NCI-H128 (cell line): ENCODE data around the gene FPR2.

ENCODE experiments used
- DNase-seq: peaks from one replicate; lab custom pipeline; 2025; ENCODE audit not compliant: unreplicated experiment; lab: John Stamatoyannopoulos, UW

FPR2 gene

GRCh38 chr19:51781999-51782398 lies 21.0 kb downstream of the FPR2 start:
- no peak for DNase-seq

- DNase-seq: no peak
Measured at GRCh38 chr19:51783372-51783771, 22.4 kb downstream of the FPR2 start.

- DNase-seq: no peak
Measured at GRCh38 chr19:51784109-51784785, 23.3 kb downstream of the FPR2 start.

GRCh38 chr19:51784922-51785690 lies 24.1 kb downstream of the FPR2 start:
- no peak for DNase-seq

GRCh38 chr19:51786646-51787494 lies 25.9 kb downstream of the FPR2 start:
- no peak for DNase-seq

GRCh38 chr19:51788029-51788428 lies 27.0 kb downstream of the FPR2 start:
- DNase-seq: no peak

GRCh38 chr19:51789061-51789795 lies 28.2 kb downstream of the FPR2 start:
- DNase-seq: no peak

- DNase-seq: no peak
Measured at GRCh38 chr19:51792932-51793331, 32.0 kb downstream of the FPR2 start.

- DNase-seq: no peak
Measured at GRCh38 chr19:51793994-51794393, 33.0 kb downstream of the FPR2 start.

- no peak for DNase-seq
Measured at GRCh38 chr19:51794885-51795490, 34.0 kb downstream of the FPR2 start, which contains the start of gene FPR3. Gene FPR3 (plus strand): TSS chr19:51795157. CDS start chr19:51823749, 28,592 bp downstream.

GRCh38 chr19:51796195-51796679 lies 35.3 kb downstream of the FPR2 start:
- DNase-seq: no peak

GRCh38 chr19:51797480-51797879 lies 36.5 kb downstream of the FPR2 start:
- no peak for DNase-seq

GRCh38 chr19:51798062-51798461 lies 37.1 kb downstream of the FPR2 start:
- no peak for DNase-seq

- no peak for DNase-seq
Measured at GRCh38 chr19:51799034-51799773, 38.2 kb downstream of the FPR2 start.

GRCh38 chr19:51799774-51800472 lies 38.9 kb downstream of the FPR2 start:
- DNase-seq: no peak

- DNase-seq: no peak
Measured at GRCh38 chr19:51800473-51801244, 39.7 kb downstream of the FPR2 start.

GRCh38 chr19:51802775-51803174 lies 41.8 kb downstream of the FPR2 start:
- DNase-seq: no peak

- DNase-seq: no peak
Measured at GRCh38 chr19:51803519-51803918, 42.5 kb downstream of the FPR2 start.
